RPMI7951 (cell line): ENCODE data around the gene MTCL1. TPM values are rescaled to one million over a fixed set of nuclear protein-coding genes. Genes with fewer than 3 reads are reported as not detected.

Experiments used
- DNase-seq: peaks from one replicate; pipeline ENCODE4 v3.0.0-alpha.2; 2012; ENCODE audit warnings: low read depth
- total RNA-seq: library from RNA; depleted of rRNA; stranded (reverse); fragments of >200 nt; shearing (Covaris generic); gene quantifications from 2 replicates; pipeline ENCODE4 v1.2.3, GENCODE V29; 2014

MTCL1 gene
- total RNA-seq, 1 experiment from 2014 or later: 9.3 TPM

DNA sequence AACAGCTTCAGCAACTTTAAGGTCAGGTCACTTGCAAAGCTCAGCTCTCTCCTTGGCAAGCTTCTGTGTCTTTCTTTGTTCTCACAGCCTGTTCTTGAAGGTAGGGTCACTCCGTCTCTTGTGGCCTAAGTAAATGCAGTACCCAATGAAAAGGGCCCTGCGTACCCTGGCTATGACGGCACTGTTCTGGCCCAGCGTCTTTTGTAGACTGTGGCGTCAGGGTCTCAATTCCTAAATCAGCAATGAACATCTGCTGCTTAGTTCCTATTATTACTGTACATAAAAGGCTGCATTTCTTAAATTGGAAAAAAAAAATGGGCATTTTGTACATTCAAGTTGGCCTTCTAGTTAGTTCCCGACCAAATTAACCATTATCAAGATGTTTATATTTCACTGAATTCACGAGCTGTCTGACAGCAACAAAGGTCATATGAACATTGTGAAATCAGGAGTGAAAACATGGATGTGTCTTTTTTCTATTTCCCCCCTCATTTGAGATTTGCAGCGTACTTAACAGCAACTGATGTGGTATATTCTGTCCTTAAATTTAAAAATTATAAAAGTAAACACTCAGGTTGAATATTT is 17.0 kb upstream of the MTCL1 start:
- no peak for DNase-seq

DNA sequence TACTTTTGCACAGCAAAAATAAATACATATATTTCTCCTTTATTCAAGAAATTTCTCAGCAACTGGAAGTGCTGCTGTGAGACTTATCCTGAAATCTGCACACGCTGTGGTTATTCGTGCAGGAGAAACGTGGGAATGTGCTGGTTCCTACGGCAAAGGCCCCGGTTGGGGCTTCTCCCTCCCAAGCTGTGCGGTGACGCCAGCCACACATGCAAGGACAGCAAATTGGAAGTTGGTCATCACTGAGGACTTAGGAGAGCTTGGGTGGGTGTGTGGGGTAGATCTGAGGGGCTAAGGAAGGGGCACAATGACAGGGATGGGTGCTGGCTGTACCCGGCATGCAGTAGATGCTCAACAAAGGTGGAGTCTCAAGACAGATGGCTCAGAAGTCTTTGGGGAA is 16.5 kb upstream of the MTCL1 start:
- DNase-seq: no peak

DNA sequence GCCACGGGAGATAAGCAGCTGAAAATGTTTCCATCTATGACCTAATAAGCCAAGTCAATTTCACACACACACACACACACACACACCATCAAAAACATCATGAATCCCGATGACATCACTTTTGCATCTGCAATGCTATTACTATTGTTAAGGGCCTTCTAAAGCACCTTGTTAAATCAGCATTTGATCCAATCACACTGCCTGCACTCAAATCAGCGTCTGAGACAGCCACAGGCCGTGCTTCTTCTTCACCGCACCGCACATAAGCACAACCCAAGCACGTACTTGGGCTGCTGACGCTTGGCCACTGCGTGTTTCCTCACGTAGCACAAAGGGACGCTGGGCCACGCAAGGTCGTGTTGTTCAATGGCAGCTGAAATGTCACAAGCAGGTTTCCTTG is 15.8 kb upstream of the MTCL1 start:
- no peak for DNase-seq

DNA sequence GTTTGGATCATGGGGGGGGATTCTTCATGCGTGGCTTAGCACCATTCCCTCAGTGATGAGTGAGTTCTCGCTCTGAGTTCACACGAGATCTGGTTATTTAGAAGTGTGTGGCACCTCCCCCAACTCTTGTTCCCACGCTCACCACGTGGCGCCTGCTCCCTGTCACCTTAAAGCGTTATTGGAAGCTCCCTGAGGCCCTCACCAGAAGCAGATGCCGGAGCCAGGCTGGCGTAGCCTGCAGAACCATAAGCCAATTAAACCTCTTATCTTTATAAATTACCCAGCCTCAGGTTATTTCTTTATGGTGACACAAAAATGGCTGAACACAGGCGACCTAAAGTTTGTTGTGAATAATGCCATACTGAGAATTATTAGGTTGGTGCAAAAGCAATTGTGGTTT is 10.5 kb upstream of the MTCL1 start:
- DNase-seq: no peak

DNA sequence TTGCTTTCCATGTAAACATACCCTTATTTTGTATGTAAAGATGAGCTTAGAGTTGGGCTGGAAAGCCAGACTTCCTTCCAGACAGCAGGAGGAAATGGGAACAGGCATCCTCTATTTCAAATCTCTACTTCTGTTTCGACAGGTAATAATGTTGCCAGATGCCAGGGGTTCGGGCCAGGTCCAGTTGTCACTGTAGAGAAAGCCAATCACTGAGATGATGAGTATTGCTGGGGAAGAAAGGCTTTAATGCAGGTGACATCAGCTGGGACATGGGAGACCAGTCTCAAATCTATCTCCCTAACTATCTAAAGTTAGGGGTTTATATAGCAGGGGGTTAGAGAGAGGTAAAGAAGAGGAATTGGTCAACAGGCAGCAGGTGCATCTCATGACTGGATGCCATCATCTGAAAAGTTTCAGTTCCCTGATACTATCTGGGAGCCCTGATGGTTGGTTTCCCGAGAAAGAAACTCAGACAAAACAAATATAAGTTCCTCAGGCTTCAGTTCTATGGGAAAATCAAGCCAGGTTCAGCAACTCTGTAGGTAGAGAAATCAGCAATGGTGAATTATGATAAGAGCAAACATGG is 9.3 kb upstream of the MTCL1 start:
- DNase-seq: no peak

DNA sequence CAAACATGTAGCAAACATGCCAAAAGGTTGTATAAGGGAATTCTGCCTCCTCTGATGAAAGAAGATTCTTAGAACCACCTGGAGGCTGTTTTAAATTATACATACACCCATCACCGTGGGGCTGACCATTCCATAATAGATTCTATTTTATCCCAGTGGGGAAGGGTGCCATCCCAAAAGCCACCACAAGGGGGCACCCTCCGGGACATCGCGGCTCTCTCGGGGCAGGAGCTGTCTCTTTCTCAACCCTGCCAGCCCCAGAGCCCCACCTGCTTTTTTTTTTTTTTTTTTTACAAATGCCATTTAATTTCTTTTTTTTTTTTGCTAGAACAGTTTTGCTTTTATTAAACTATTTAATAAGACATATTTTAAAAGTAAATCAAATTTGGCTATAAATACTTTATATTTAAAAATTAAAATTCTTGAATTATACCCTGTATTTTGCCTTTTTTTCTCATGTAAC is 8.6 kb upstream of the MTCL1 start:
- peak; percentile 48 for DNase-seq

DNA sequence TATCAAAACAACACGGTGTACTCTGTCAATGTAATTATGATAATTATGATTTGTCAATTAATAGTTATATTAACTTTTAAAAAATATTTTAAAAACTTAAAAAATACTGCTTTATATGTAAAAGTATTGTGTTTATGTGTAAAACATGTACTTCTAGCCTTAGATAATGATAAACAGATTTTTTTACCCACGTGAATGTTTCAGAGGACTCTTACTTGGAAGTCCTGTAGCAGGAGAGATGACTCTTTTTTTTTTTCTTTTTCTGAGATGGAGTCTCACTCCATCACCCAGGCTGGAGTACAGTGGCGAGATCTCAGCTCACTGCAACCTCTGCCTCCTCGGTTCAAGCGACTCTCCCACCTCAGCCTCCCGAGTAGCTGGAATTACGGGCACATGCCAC is 6.2 kb upstream of the MTCL1 start:
- DNase-seq: no peak

DNA sequence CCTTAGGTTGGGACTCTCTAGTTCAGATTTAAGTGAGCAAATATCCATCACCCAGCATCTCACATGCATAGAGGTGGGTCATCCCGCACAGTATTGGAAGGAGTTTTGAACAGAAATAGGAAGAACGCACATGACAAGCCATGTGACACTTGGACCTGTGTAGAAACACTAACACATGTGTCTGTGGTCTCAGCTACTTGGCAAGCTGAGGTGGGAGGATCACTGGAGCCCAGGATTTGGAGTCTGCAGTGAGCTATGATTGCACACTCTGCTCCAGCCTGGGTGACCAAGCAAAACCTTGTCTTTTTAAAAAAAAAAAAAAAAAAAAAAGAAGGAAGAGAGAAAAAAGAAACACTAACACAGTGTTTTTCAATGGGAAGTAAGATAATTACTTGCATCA is 5.4 kb upstream of the MTCL1 start:
- peak; percentile 46 for DNase-seq

DNA sequence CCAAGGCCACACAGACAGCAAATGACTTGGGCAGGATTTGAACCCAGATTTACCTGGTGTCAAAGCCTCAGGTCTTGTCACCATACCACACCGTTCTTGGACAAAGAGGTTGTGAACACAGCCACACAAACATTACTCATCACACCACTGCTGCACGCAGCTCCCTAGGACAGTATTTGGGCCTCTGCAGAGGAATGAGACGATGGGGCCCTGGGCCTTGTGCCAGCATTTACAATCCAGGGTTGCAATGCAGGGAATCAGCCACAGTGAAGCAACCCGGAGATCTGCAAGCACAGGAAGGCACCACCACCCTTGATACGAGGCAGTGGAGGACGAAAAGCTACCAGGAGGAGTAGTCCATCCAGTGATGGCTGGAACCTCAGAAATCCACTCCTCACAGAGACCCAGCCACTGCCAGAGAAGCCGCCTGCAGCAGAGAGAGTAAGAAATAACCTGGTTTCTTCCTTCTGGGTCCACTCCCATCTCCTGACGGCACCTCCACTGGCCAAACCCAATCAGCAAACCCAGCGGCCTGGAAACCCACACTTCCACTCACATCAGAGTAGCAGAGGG is 3.7 kb upstream of the MTCL1 start:
- peak; percentile 81 for DNase-seq

DNA sequence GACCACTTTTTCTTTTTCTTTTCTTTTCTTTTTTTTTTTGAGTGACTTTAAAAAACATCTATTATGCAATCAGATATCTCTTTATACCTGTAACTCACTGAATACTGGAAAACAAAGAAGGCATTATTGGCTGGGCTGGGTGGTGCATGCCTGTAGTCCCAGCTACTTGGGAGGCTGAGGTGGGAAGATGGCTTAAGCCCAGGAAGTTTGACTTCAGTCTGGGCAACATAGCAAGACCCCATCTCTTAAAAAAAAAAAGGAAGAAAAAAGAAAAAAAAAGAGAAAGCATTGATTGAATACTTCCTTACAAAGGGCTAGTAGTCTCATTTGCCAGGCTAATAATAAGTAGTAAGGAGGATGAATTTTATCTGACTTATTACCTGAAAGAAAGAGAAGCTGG is 2.7 kb upstream of the MTCL1 start:
- no peak for DNase-seq

DNA sequence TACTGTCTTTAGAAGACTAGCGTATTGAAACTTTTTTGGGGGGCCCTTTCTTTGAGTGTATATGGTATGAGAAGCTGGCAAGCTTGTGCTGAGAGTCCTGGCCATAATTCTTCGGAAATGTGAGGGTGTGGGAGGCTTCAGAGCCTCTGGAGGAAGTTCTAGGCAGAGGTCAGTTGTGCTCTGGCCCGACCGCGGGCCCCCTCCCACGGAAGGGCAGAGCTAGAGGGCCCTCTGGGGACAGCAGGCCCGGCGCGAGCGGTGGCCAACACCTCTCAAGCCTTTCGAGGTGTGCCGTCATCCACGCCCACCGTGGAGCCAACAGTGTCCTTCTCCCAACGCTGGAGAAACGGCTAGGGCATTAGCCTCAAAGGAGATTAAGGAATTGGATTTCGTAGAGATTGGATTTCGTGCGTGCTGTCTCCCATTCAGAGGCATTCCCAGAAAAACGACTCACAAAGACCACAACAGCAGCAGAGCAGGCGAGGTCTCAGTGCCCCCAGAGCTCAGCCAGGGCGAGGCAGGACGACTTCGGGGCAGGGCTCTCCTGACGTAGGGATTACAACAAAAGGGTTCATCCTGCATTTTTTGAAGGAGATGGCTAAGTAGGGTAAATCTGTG is 2.2 kb upstream of the MTCL1 start:
- no peak for DNase-seq

DNA sequence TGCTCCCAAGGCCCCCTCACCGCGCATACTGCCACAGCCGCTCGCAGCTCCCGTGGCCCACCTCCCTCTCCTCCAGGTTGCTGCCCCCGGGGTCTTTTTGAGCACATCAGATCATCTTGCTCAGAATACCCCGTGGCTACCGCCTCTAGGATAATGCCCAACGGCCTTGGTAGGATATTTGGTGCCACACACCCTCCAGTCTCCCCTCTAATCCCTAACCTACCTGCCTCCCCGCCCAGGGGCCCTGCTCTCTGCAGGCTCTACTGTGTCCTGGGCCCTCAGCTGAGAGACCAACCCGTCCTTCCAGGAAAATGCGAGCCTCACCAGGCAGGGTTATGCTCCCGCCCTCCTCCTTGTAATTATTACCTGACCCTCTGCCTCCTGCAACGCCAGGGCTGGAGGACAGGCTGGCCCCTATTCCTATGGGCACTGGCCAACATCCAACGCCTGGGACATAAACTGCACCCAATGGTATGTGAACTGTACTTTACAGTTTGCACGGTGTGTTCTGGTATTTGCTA is 1.5 kb upstream of the MTCL1 start:
- DNase-seq: no peak

DNA sequence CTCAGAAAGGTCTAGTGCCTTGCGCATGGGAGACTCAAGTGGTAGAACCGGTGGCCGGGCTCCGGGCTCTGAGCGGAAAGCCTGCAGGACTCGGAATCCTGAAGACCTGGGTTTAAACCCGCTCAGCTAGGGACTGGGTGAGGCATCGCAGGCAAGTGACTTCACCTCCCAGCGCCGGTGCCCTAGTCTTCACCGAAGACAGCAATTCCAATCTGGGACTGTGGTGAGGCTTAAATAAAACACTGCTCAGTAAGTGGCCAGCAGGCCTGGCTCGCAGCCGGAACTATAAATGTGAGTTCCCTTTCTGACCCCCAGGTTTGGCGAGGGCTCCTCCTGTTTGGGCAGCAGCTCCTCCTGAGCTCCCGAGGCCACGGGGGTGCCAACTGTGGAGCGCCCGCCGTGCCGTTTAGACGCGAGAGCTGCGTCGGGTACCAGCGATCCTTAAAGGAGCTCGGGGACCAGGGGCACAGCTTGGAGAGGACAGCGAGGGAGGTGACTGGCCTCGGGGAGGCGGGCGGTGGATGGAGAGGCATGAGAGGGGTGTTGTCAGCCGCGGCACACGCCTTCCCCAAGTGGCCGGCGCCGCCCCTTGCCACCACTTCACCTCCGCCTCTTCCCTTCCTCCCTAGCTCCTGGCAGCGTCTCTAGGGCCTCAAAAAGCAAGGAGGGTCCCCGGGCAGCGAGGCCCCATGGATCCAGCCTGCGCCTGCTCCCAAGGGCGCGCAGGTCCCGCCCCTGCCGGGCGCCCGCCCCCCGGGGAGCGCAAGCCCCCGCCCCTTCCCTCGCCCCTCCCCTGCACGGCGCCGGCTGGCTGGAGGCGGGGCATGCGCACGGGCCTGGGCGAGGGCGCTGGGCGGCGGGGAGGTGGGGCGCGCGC is 757 bp upstream of the MTCL1 start:
- peak; percentile 92 for DNase-seq

DNA sequence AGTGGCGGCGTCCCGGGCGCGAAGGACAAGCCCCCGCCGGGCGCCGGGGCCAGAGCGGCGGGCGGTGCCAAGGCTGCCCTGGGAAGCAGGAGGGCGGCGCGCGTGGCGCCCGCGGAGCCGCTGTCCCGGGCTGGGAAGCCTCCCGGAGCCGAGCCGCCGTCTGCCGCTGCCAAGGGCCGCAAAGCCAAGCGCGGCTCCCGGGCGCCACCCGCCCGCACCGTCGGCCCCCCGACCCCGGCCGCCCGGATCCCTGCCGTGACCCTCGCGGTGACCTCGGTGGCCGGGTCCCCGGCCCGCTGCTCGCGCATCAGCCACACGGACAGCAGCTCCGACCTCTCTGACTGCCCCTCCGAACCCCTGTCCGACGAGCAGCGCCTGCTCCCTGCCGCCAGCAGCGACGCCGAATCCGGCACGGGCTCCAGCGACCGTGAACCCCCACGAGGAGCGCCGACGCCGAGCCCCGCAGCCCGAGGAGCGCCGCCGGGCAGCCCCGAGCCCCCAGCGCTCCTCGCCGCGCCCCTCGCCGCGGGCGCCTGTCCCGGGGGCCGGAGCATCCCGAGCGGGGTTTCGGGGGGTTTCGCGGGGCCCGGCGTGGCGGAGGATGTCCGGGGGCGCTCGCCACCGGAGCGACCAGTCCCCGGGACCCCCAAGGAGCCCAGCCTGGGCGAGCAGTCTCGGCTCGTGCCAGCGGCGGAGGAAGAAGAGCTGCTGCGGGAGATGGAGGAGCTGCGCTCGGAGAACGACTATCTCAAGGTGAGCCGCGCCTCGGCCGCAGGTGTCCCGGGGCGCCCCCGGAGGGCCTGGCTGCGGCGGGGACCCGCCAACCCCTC is 820 bp downstream of the MTCL1 start:
- peak; percentile 15 for DNase-seq

DNA sequence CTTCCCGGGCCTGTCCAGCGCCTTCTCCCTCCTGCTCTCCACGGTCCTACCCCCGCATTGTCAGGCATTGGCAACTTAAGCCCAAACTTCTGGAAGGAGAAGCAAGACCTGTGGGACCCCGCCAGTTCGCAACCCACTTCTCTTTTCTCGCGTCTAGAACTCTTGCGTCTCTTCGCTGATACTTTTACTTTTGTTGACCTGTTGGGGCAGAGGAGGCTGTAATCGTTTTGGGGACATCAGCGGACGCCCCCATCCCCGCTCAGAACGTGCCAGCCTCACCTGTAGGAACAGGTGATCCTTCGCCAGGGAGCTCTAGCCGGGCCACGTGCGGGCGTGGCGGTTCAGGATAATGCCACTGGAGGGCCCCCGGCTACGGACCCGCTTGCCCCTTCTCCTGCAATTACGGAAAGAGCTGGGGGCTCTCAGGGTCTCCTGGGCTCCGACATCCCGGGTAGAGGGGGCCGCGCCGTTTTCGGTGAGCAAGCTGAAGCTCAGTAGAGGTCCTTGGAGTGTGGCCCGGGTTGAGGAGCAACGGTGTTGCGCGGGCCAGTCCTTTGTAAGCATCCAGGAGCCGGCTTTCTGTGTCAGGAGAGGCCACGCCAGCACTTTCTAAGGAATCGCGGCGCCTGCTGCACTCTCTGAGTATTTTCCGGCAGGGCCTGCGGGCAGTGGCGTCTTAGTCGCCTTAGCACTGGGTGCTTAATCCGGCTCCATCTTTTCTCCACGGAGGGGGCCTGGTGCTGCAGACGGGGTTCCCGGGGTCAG is 1.6 kb downstream of the MTCL1 start:
- DNase-seq: peak; percentile 74

DNA sequence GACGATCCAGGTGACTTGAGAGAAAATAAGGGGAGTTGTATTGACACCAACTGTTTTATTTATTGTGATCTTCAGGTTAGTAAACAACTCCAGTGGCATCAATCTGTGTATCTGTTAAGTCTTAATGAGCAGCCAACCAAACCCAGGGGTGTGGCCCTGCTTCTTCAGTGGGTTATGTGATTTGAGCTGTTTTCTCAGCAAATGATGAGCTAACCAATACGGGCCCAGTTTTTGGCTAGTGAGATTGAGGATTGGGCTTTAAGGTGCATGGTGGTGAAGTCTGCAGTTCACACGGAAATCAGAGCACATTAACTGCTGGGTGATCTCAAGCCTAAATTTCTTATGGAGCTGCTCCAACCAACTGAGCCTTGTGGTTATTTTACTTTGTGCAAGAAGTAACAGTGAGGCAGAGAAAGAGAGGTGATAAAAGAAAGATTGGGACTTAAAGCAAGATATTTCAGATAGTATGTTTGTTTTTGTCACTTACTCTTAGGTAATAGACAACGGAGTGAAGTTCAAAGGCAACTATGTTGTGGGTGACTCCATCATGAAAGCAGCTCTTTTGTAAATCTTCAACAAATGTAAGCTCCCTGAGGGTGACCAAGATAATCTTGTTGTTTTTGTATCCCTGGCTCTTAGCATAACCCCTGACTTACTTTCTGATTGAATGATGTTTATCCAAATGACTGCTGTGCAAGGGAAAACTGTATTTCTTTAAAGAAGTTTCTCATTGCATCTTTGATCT is 2.4 kb downstream of the MTCL1 start:
- peak; percentile 68 for DNase-seq

DNA sequence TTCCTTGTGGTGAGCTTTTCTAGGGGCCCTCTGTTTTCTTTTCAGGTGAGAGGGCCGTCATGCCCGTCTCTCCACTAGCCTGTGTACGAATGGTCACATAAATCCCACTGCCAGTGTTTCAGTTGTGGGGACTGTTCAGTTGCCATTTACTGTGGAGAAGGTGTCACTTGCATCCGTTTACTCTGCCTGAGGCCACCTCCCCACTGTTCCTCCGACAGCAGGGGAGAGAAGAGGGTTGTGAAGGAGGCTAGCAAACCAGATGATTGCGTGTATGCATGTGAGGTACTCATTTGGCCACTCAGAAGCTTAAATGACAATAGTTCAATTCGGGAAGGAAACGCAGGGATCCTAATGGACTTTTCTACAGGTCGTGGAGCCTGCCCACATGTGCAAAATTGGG is 3.3 kb downstream of the MTCL1 start:
- DNase-seq: no peak

DNA sequence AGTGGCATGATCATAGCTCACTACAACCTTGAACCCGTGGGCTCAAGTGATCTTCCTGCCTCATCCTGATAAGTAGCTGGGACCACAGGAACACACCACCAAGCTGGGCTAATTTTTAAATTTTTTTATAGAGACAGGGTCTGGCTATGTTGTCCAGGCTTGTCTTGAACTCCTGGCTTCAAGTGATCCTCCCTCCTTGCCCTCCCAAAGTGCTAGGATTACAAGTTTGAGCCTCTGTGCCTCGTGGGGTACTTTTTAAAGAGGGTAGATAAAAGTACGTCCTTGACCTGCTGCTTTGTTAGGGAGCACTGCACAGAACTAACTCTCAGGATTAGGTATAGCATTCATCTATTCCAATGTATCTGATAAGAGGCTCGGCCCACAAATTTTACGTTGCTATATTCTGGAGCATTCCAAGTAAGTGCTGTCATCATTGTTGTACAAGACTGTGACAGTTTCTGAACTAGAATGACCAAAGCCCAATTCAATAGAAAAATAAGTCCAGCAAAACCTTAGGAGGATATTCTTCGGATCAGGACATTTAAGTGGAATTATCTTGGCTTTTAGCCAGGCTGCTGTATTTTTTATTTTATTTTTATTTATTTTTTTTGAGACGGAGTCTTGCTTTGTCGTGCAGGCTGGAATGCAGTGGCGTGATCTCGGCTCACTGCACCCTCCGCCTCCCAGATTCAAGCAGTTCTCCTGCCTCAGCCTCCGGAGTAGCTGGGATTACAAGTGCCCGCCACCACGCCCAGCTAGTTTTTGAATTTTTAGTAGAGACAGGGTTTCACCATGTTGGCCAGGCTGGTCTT is 4.1 kb downstream of the MTCL1 start:
- DNase-seq: no peak

DNA sequence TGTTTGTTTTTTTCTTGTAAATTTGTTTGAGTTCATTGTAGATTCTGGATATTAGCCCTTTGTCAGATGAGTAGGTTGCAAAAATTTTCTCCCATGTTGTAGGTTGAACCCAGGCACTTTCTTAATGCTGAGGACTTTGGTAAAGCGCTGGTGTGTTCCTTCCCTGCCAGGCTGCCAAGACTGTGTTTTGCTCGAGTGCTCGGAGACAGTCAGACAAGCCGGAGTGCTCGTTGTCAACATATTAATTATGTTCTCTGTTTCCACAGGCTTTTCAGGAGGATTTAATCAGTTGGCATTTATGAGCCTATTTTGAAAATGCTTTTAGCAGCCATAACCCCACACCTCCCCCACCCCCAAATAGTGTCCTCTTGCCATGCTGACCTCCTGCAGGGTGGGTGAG is 6.4 kb downstream of the MTCL1 start:
- DNase-seq: no peak
